ENCODE data around the gene CORO1C. TPM values are rescaled to one million over a fixed set of nuclear protein-coding genes. Genes with fewer than 3 reads are reported as not detected.
"Not testable (repeated sequence)": the region's sequence is repeated elsewhere in the genome, so short reads cannot be mapped to it uniquely, and the experiment has no call there.

CORO1C gene
- total RNA-seq, 2 donors from 2014 or later, result 35.6 to 38.3 TPM

GRCh38 chr12:108665608-108666202 lies 65.6 kb downstream of the CORO1C start:
- ATAC-seq (replicated peaks in 1 of 2), result no peak
- H3K27ac Mint-ChIP-seq, result no peak overlapping the region
- no peaks in the 10 kb centered on the region for H3K27me3 Mint-ChIP-seq (ENCODE audit: low read depth)
- H3K4me1 Mint-ChIP-seq (ENCODE audit: low read depth), result peaks cover 28% of the 10 kb centered on the region
- no peaks in the 10 kb centered on the region for H3K36me3 Mint-ChIP-seq (ENCODE audit: insufficient read depth in 2 of 2)
- no peak overlapping the region for H3K4me3 Mint-ChIP-seq
- H3K9me3 Mint-ChIP-seq, result no peaks in the 10 kb centered on the region
- DNase-seq, result no peak

GRCh38 chr12:108664338-108665258 lies 66.7 kb downstream of the CORO1C start:
- Mint-ChIP-seq H3K27me3 (ENCODE audit: low read depth) (no peaks in the 10 kb centered on the region), H3K4me1 (ENCODE audit: low read depth) (peaks cover 28% of the 10 kb centered on the region), H3K4me3 (peak overlapping the region; percentile 55 to 83), H3K36me3 (ENCODE audit: insufficient read depth in 2 of 2) (no peaks in the 10 kb centered on the region), H3K27ac (peak overlapping the region; percentile 94), H3K9me3 (no peaks in the 10 kb centered on the region)
- peak; percentile 99 for ATAC-seq (replicated peaks in 1 of 2)
- DNase-seq, result peak; percentile 83 to 86

GRCh38 chr12:108663324-108664015 lies 67.8 kb downstream of the CORO1C start:
- Mint-ChIP-seq H3K27ac (peak overlapping the region; percentile 6), H3K4me3 (peak overlapping the region in 1 of 2 donors; percentile 7), H3K4me1 (ENCODE audit: low read depth) (peaks cover 28% of the 10 kb centered on the region), H3K27me3 (ENCODE audit: low read depth) (no peaks in the 10 kb centered on the region), H3K36me3 (ENCODE audit: insufficient read depth in 2 of 2) (no peaks in the 10 kb centered on the region), H3K9me3 (no peaks in the 10 kb centered on the region)
- no peak for DNase-seq
- ATAC-seq (replicated peaks in 1 of 2), result no peak

GRCh38 chr12:108658115-108658514 lies 73.2 kb downstream of the CORO1C start:
- H3K36me3 Mint-ChIP-seq (ENCODE audit: insufficient read depth in 2 of 2); H3K4me1 Mint-ChIP-seq (ENCODE audit: low read depth); H3K4me3 Mint-ChIP-seq; ATAC-seq (replicated peaks in 1 of 2); H3K9me3 Mint-ChIP-seq; H3K27me3 Mint-ChIP-seq (ENCODE audit: low read depth); DNase-seq; H3K27ac Mint-ChIP-seq: not testable (repeated sequence)

GRCh38 chr12:108657130-108657745 lies 74.1 kb downstream of the CORO1C start:
- Mint-ChIP-seq H3K4me3 (no peak overlapping the region), H3K4me1 (ENCODE audit: low read depth) (peaks cover 12% of the 10 kb centered on the region), H3K27ac (no peak overlapping the region), H3K9me3 (no peaks in the 10 kb centered on the region), H3K27me3 (ENCODE audit: low read depth) (no peaks in the 10 kb centered on the region), H3K36me3 (ENCODE audit: insufficient read depth in 2 of 2) (peaks cover 0 to 4% of the 10 kb centered on the region in 2 donors)
- DNase-seq (no peak), ATAC-seq (replicated peaks in 1 of 2) (no peak)

GRCh38 chr12:108656247-108656646 lies 75.1 kb downstream of the CORO1C start:
- DNase-seq; H3K27ac Mint-ChIP-seq; H3K36me3 Mint-ChIP-seq (ENCODE audit: insufficient read depth in 2 of 2); H3K27me3 Mint-ChIP-seq (ENCODE audit: low read depth); ATAC-seq (replicated peaks in 1 of 2); H3K9me3 Mint-ChIP-seq; H3K4me3 Mint-ChIP-seq: not testable (repeated sequence)
- peaks cover 18% of the 10 kb centered on the region for H3K4me1 Mint-ChIP-seq (ENCODE audit: low read depth)

- ATAC-seq (replicated peaks in 1 of 2); H3K36me3 Mint-ChIP-seq (ENCODE audit: insufficient read depth in 2 of 2); H3K4me3 Mint-ChIP-seq: not testable (repeated sequence)
Measured at GRCh38 chr12:108655812-108656175, 75.5 kb downstream of the CORO1C start.

GRCh38 chr12:108654622-108655021 lies 76.7 kb downstream of the CORO1C start:
- DNase-seq; H3K27ac Mint-ChIP-seq; H3K27me3 Mint-ChIP-seq (ENCODE audit: low read depth); ATAC-seq (replicated peaks in 1 of 2); H3K36me3 Mint-ChIP-seq (ENCODE audit: insufficient read depth in 2 of 2); H3K9me3 Mint-ChIP-seq; H3K4me3 Mint-ChIP-seq: not testable (repeated sequence)
- H3K4me1 Mint-ChIP-seq (ENCODE audit: low read depth), result peaks cover 20% of the 10 kb centered on the region

More at GRCh38 chr12:108655812-108656175, 75.5 kb downstream of the CORO1C start:
- not testable (repeated sequence) for H3K27ac Mint-ChIP-seq; DNase-seq; H3K27me3 Mint-ChIP-seq (ENCODE audit: low read depth); H3K9me3 Mint-ChIP-seq
- peaks cover 18% of the 10 kb centered on the region for H3K4me1 Mint-ChIP-seq (ENCODE audit: low read depth)

GRCh38 chr12:108653922-108654321 lies 77.4 kb downstream of the CORO1C start:
- no peak for DNase-seq
- Mint-ChIP-seq H3K9me3 (no peaks in the 10 kb centered on the region), H3K4me3 (no peak overlapping the region), H3K27me3 (ENCODE audit: low read depth) (no peaks in the 10 kb centered on the region), H3K36me3 (ENCODE audit: insufficient read depth in 2 of 2) (peaks cover 3 to 4% of the 10 kb centered on the region in 2 donors), H3K4me1 (ENCODE audit: low read depth) (peaks cover 27% of the 10 kb centered on the region), H3K27ac (no peak overlapping the region)
- ATAC-seq (replicated peaks in 1 of 2), result no peak

GRCh38 chr12:108653082-108653516 lies 78.2 kb downstream of the CORO1C start:
- H3K27me3 Mint-ChIP-seq (ENCODE audit: low read depth), result no peaks in the 10 kb centered on the region
- H3K4me3 Mint-ChIP-seq, result no peak overlapping the region
- H3K9me3 Mint-ChIP-seq, result no peaks in the 10 kb centered on the region
- DNase-seq (no peak), ATAC-seq (replicated peaks in 1 of 2) (peak; percentile 37 to 56)
- no peak overlapping the region for H3K27ac Mint-ChIP-seq
- peaks cover 3 to 4% of the 10 kb centered on the region in 2 donors for H3K36me3 Mint-ChIP-seq (ENCODE audit: insufficient read depth in 2 of 2)
- H3K4me1 Mint-ChIP-seq (ENCODE audit: low read depth), result peaks cover 31% of the 10 kb centered on the region

- Mint-ChIP-seq H3K36me3 (ENCODE audit: insufficient read depth in 2 of 2) (peaks cover 0 to 3% of the 10 kb centered on the region in 2 donors), H3K9me3 (no peaks in the 10 kb centered on the region), H3K27ac (no peak overlapping the region), H3K4me3 (no peak overlapping the region), H3K4me1 (ENCODE audit: low read depth) (peaks cover 56% of the 10 kb centered on the region), H3K27me3 (ENCODE audit: low read depth) (no peaks in the 10 kb centered on the region)
- DNase-seq, result no peak
- no peak for ATAC-seq (replicated peaks in 1 of 2)
Measured at GRCh38 chr12:108650083-108650482, 81.2 kb downstream of the CORO1C start.

- ATAC-seq (replicated peaks in 1 of 2), result no peak
- H3K4me3 Mint-ChIP-seq, result no peak overlapping the region
Measured at GRCh38 chr12:108649669-108650068, 81.6 kb downstream of the CORO1C start.

More at GRCh38 chr12:108649669-108650068, 81.6 kb downstream of the CORO1C start:
- peaks cover 0 to 3% of the 10 kb centered on the region in 2 donors for H3K36me3 Mint-ChIP-seq (ENCODE audit: insufficient read depth in 2 of 2)
- no peaks in the 10 kb centered on the region for H3K9me3 Mint-ChIP-seq
- no peak for DNase-seq
- peak overlapping the region; percentile 83 for H3K27ac Mint-ChIP-seq
- peaks cover 60% of the 10 kb centered on the region for H3K4me1 Mint-ChIP-seq (ENCODE audit: low read depth)
- no peaks in the 10 kb centered on the region for H3K27me3 Mint-ChIP-seq (ENCODE audit: low read depth)
